CD14-positive monocyte (primary cell): ENCODE measurements around the gene RAB11FIP4. TPM values are rescaled to one million over a fixed set of nuclear protein-coding genes. Genes with fewer than 3 reads are reported as not detected.

Experiments
- DNase-seq, 3 donors: peaks; one replicate each; pipeline ENCODE4 v3.0.0-alpha.2; 2011 to 2022
- H2AFZ ChIP-seq: 2 replicates; pipeline ENCODE4 v1.6.0; 2012; ENCODE audit warnings: mild to moderate bottlenecking, low read depth, low read length, inconsistent platforms; ENCODE audit not compliant: insufficient read depth, poor library complexity, severe bottlenecking
- H3K27ac ChIP-seq, 2 donors: 1 replicate in 1 of 2; 2 replicates in 1 of 2; pipeline ENCODE4 v1.5.1; 2012 to 2013; ENCODE audit warnings: low read length in 2 of 2, control low read depth in 1 of 2, inconsistent platforms in 1 of 2, low read depth in 1 of 2, mild to moderate bottlenecking in 1 of 2
- H3K27me3 ChIP-seq, 2 donors: one replicate each; pipeline versions ENCODE4 v1.6.0 to v1.6.1; 2011 to 2013; ENCODE audit warnings: low read length in 2 of 2; ENCODE audit not compliant: control insufficient read depth in 2 of 2, insufficient read depth in 2 of 2
- H3K36me3 ChIP-seq, 2 donors: replicated peaks in 1 of 2; 1 replicate in 1 of 2; 2 replicates in 1 of 2; pipeline versions ENCODE4 v1.5.1 to v1.6.1; 2012 to 2013; ENCODE audit warnings: low read length in 2 of 2, control low read depth in 1 of 2, inconsistent platforms in 1 of 2, mild to moderate bottlenecking in 1 of 2; ENCODE audit not compliant: insufficient read depth in 2 of 2, control insufficient read depth in 1 of 2
- H3K4me1 ChIP-seq, 2 donors: 1 replicate in 1 of 2; 2 replicates in 1 of 2; pipeline versions ENCODE4 v1.5.1 to v1.6.1; 2012 to 2013; ENCODE audit warnings: low read length in 2 of 2, control low read depth in 1 of 2, inconsistent platforms in 1 of 2, mild to moderate bottlenecking in 1 of 2, moderate library complexity in 1 of 2; ENCODE audit not compliant: insufficient read depth in 2 of 2, control insufficient read depth in 1 of 2
- H3K4me2 ChIP-seq: replicated peaks from 2 replicates; pipeline ENCODE3; 2012; ENCODE audit warnings: low read length, moderate library complexity, mild to moderate bottlenecking; ENCODE audit not compliant: poor library complexity, severe bottlenecking; ENCODE audit errors: extremely low read depth
- H3K4me3 ChIP-seq, 3 experiments: fragments of 200-600 bp in 1 of 3; sonication (generic) in 1 of 3; replicated peaks in 1 of 3; 1 replicate in 2 of 3; 2 replicates in 1 of 3; pipeline ENCODE4 v1.5.1; 2011 to 2013; ENCODE audit warnings: low read length in 3 of 3, mild to moderate bottlenecking in 3 of 3, control low read depth in 2 of 3, low read depth in 2 of 3, inconsistent platforms in 1 of 3, moderate library complexity in 1 of 3
- H3K79me2 ChIP-seq: 2 replicates; pipeline ENCODE4 v1.6.0; 2012; ENCODE audit warnings: mild to moderate bottlenecking, control low read depth, inconsistent platforms, low read length, moderate library complexity; ENCODE audit not compliant: insufficient read depth
- H3K9ac ChIP-seq: 2 replicates; pipeline ENCODE4 v1.6.0; 2017; ENCODE audit warnings: low read length, mild to moderate bottlenecking; ENCODE audit not compliant: insufficient read depth, poor library complexity, severe bottlenecking
- H3K9me3 ChIP-seq, 2 donors: replicated peaks in 1 of 2; 1 replicate in 1 of 2; 2 replicates in 1 of 2; pipeline versions ENCODE4 v1.5.1 to v1.6.1; 2012 to 2013; ENCODE audit warnings: low read length in 2 of 2, control low read depth in 1 of 2; ENCODE audit not compliant: control insufficient read depth in 1 of 2, insufficient read depth in 1 of 2
- H4K20me1 ChIP-seq: 2 replicates; pipeline ENCODE4 v1.6.0; 2012; ENCODE audit warnings: mild to moderate bottlenecking, low read length, control low read depth, moderate library complexity; ENCODE audit not compliant: insufficient read depth
- H3K27ac Mint-ChIP-seq, 7 donors: one replicate each; pipeline ENCODE4 v1.8.0; 2020; ENCODE audit warnings: mild to moderate bottlenecking in 7 of 7, mixed read lengths in 7 of 7, moderate library complexity in 6 of 7, inconsistent platforms in 2 of 7
- H3K27me3 Mint-ChIP-seq, 3 donors: one replicate each; pipeline ENCODE4 v1.8.0; 2021 to 2022; ENCODE audit warnings: low read depth in 3 of 3, mild to moderate bottlenecking in 3 of 3, mixed read lengths in 3 of 3, moderate library complexity in 3 of 3, inconsistent platforms in 1 of 3
- H3K36me3 Mint-ChIP-seq, 2 donors: one replicate each; pipeline ENCODE4 v1.8.0; 2020; ENCODE audit warnings: mixed read lengths in 2 of 2, inconsistent platforms in 1 of 2, mild to moderate bottlenecking in 1 of 2
- H3K4me1 Mint-ChIP-seq: one replicate; pipeline ENCODE4 v1.8.0; 2020; ENCODE audit warnings: mild to moderate bottlenecking, mixed read lengths
- H3K4me3 Mint-ChIP-seq, 2 donors: one replicate each; pipeline ENCODE4 v1.8.0; 2020; ENCODE audit warnings: mild to moderate bottlenecking in 2 of 2, mixed read lengths in 2 of 2, moderate library complexity in 1 of 2
- H3K9me3 Mint-ChIP-seq, 7 donors: one replicate each; pipeline ENCODE4 v1.8.0; 2020 to 2022; ENCODE audit warnings: mixed read lengths in 7 of 7, mild to moderate bottlenecking in 6 of 7, moderate library complexity in 6 of 7, inconsistent platforms in 2 of 7
- WGBS: methylation state at CpG from one replicate; pipeline ENCODE4 v1.1.5; 2013; ENCODE audit warnings: missing lambda C conversion rate; ENCODE audit not compliant: insufficient coverage; 5-methylcytosine and 5-hydroxymethylcytosine counted together
- intact Hi-C, 2 donors: fragments of 100-400 bp; cut with micrococcal nuclease; formaldehyde crosslinking; loops; one replicate each; pipeline versions ENCODE4 v1.15.0 to v1.15.1; 2023
- polyA plus RNA-seq, 3 donors: library from polyadenylated mRNA; depleted of rRNA in 1 of 3; unstranded in 2 of 3; stranded (reverse) in 1 of 3; fragments of 300-500 nt in 2 of 3; fragments of >200 nt in 1 of 3; fragmentation: Illumina TruSeq in 2 of 3; gene quantifications; 1 replicate in 2 of 3; 2 replicates in 1 of 3; pipeline ENCODE4 v1.2.3, GENCODE V29; 2012 to 2021
- TF ChIP-seq, protein P1 (sequence below): fragments of 200-600 bp; IDR thresholded peaks from one replicate; pipeline ENCODE4 v1.8.0; 2022; ENCODE audit warnings: antibody characterized with exemption, mild to moderate bottlenecking

RAB11FIP4 gene
- polyA plus RNA-seq, 3 donors, result 10.4 to 21.9 (median 16.2) TPM

DNA sequence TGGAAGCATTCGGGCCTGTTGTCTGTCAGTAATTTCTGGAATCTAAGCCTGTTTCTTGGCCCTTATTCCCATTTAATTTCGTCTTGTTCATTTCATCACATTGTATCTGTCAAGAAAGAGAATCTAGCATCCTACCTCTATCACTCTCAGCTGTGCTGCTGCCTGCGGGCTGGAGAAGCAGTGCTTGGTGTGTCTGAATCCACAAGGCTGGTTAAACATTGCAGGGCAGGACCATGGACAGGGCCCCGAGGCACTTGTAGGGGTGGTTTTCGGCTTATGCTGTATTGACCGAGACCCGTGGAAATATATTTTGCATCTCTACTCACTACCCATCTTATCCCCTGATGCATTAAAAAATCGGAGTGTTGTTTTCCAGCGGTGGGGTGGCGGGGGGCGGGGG, 3.1 kb downstream of the RAB11FIP4 start:
- DNase-seq, result no peak
- Mint-ChIP-seq H3K27ac (no peak overlapping the region), H3K4me1 (peaks cover 14% of the 10 kb centered on the region), H3K9me3 (peaks cover 0 to 16% (median 7%) of the 10 kb centered on the region in 7 donors), H3K36me3 (peaks cover 0 to 8% of the 10 kb centered on the region in 2 donors), H3K4me3 (peak overlapping the region in 1 of 2 donors; percentile 67), H3K27me3 (peaks cover 51 to 57% (median 55%) of the 10 kb centered on the region in 3 donors)
- no peak overlapping the region for H3K27ac ChIP-seq
- 58% methylated on average over 2 of the region's 11 CpGs for WGBS
- intact Hi-C loops, result no loop called here
- no peaks in the 10 kb centered on the region for H3K79me2 ChIP-seq
- peaks cover 10 to 14% of the 10 kb centered on the region in 2 donors for H3K4me1 ChIP-seq
- H3K9me3 ChIP-seq, result no peaks in the 10 kb centered on the region
- no peak overlapping the region for H3K4me2 ChIP-seq
- peaks cover 26 to 48% of the 10 kb centered on the region in 2 donors for H3K27me3 ChIP-seq
- no peak overlapping the region for H2AFZ ChIP-seq
- H3K9ac ChIP-seq, result no peak overlapping the region
- TF ChIP-seq, protein P1, sequence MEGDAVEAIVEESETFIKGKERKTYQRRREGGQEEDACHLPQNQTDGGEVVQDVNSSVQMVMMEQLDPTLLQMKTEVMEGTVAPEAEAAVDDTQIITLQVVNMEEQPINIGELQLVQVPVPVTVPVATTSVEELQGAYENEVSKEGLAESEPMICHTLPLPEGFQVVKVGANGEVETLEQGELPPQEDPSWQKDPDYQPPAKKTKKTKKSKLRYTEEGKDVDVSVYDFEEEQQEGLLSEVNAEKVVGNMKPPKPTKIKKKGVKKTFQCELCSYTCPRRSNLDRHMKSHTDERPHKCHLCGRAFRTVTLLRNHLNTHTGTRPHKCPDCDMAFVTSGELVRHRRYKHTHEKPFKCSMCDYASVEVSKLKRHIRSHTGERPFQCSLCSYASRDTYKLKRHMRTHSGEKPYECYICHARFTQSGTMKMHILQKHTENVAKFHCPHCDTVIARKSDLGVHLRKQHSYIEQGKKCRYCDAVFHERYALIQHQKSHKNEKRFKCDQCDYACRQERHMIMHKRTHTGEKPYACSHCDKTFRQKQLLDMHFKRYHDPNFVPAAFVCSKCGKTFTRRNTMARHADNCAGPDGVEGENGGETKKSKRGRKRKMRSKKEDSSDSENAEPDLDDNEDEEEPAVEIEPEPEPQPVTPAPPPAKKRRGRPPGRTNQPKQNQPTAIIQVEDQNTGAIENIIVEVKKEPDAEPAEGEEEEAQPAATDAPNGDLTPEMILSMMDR, result no peak
- H4K20me1 ChIP-seq, result no peaks in the 10 kb centered on the region
- H3K36me3 ChIP-seq, result no peaks in the 10 kb centered on the region
- no peak overlapping the region for H3K4me3 ChIP-seq

DNA sequence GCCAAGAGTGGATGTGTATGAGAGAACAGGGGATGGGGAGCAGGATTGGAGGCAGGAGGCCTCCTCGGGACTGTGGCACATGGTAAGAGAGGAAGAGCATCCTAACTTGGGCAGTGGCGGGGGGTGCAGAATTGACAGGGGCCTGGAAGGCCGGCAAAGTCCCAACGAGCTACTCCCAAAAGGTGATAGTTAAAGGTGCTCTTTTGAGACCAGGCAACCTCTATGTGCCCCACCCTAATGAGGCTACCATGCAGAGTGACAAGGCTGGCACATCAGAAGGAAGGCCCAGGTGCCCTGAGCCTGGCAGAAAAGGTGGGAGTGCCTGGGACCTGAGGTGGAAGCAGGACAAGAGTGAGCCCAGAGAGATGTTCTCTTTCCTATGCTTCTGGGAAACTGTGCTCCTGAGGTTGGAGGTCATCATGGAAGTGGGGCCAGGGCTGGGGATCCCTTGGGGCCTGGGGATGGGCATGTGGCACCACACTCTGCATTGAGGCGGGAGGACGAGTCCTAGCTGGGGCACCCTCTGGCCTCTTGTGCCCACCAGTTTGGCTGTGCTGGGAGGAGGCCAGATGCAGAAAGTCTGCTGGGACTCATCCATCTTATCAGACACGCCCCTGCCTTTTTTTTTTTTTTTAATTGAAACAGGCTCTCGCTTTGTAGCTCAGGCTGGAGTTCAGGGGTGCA, 5.9 kb downstream of the RAB11FIP4 start:
- Histone ChIP-seq H3K9ac (no peak overlapping the region), H3K27me3 (peaks cover 14 to 26% of the 10 kb centered on the region in 2 donors), H4K20me1 (no peaks in the 10 kb centered on the region), H3K4me3 (no peak overlapping the region), H3K4me1 (peaks cover under 1 to 1% of the 10 kb centered on the region in 2 donors), H3K36me3 (no peaks in the 10 kb centered on the region), H3K9me3 (no peaks in the 10 kb centered on the region), H2AFZ (no peak overlapping the region), H3K27ac (no peak overlapping the region), H3K79me2 (no peaks in the 10 kb centered on the region), H3K4me2 (no peak overlapping the region)
- TF ChIP-seq, protein P1, result no peak
- DNase-seq, result no peak
- intact Hi-C loops, result no loop called here
- 100% methylated on average over 2 of the region's 8 CpGs for WGBS
- H3K4me3 Mint-ChIP-seq, result no peak overlapping the region
- H3K9me3 Mint-ChIP-seq, result peaks cover 0 to 6% (median 3%) of the 10 kb centered on the region in 7 donors
- peaks cover 0 to 3% of the 10 kb centered on the region in 2 donors for H3K36me3 Mint-ChIP-seq
- H3K27me3 Mint-ChIP-seq, result peaks cover 35 to 42% (median 36%) of the 10 kb centered on the region in 3 donors
- H3K27ac Mint-ChIP-seq, result no peak overlapping the region
- H3K4me1 Mint-ChIP-seq, result peaks cover 3% of the 10 kb centered on the region
